Panc1 (cell line): ENCODE results near the gene COASY. TPM values are rescaled to one million over a fixed set of nuclear protein-coding genes. Genes with fewer than 3 reads are reported as not detected.

Source experiments
- ATAC-seq: fragments of 200-7000 bp; cut with Tn5 transposase; 2 replicates; pipeline ENCODE4 v1.9.1; 2020; ENCODE audit warnings: mild to moderate bottlenecking, moderate library complexity
- BruUV-seq: library from RNA; stranded (reverse); fragments of 400-500 nt; replicated peaks from 2 replicates; lab custom pipeline; 2021; lab: Mats Ljungman, UMichigan
- CTCF ChIA-PET: fragments of 300-600 bp; sonication (Branson Sonifier 250); formaldehyde crosslinking; loops from one replicate; lab custom pipeline; 2022; ENCODE audit warnings: antibody characterized with exemption; lab: Charles Lee
- POLR2A ChIA-PET: fragments of 300-600 bp; sonication (Branson Sonifier 250); formaldehyde crosslinking; loops from one replicate; lab custom pipeline; 2022; ENCODE audit warnings: antibody characterized with exemption; lab: Charles Lee
- DNase-seq: peaks from one replicate; pipeline ENCODE4 v3.0.0-alpha.2; 2010; ENCODE audit warnings: low read depth, low spot score
- H3K27ac ChIP-seq: 2 replicates; pipeline ENCODE4 v1.5.1; 2011; ENCODE audit warnings: mild to moderate bottlenecking, low read length, inconsistent platforms
- H3K27me3 ChIP-seq: fragments of 200-500 bp; sonication (Bioruptor generic); 2 replicates; pipeline ENCODE4 v1.6.0; 2014; ENCODE audit warnings: low read length, inconsistent platforms; ENCODE audit not compliant: control insufficient read depth, insufficient read depth
- H3K36me3 ChIP-seq: fragments of 200-500 bp; sonication (Bioruptor generic); 2 replicates; pipeline ENCODE4 v1.5.1; 2014; ENCODE audit warnings: inconsistent platforms, mild to moderate bottlenecking, low read length, moderate library complexity; ENCODE audit not compliant: control insufficient read depth, insufficient read depth
- H3K4me1 ChIP-seq: 2 replicates; pipeline ENCODE4 v1.5.1; 2011; ENCODE audit warnings: inconsistent platforms, mild to moderate bottlenecking, low read length, moderate library complexity; ENCODE audit not compliant: control insufficient read depth, insufficient read depth
- H3K4me3 ChIP-seq, 2 experiments: 2 replicates each; pipeline ENCODE4 v1.5.1; 2011 to 2012; ENCODE audit warnings: low read depth in 2 of 2, low read length in 2 of 2, mild to moderate bottlenecking in 2 of 2, inconsistent platforms in 1 of 2, moderate library complexity in 1 of 2
- H3K9me3 ChIP-seq: fragments of 200-500 bp; sonication (Bioruptor generic); 2 replicates; pipeline ENCODE4 v1.5.1; 2014; ENCODE audit warnings: low read depth, mild to moderate bottlenecking, inconsistent platforms, low read length, moderate library complexity; ENCODE audit not compliant: control insufficient read depth, insufficient read depth
- CTCF ChIP-seq: fragments of 450-650 bp; IDR thresholded peaks from 2 replicates; pipeline ENCODE4 v1.5.1; 2017; ENCODE audit warnings: mild to moderate bottlenecking
- POLR2AphosphoS5 ChIP-seq: IDR thresholded peaks from 2 replicates; pipeline ENCODE4 v1.6.1; 2012; ENCODE audit warnings: mild to moderate bottlenecking, low read depth, low read length, moderate library complexity
- REST ChIP-seq, 2 experiments: IDR thresholded peaks; 2 replicates each; pipeline ENCODE4 v1.6.1; 2011 to 2012; ENCODE audit warnings: low read depth in 2 of 2, control low read depth in 1 of 2, low read length in 1 of 2, mild to moderate bottlenecking in 1 of 2, moderate library complexity in 1 of 2; ENCODE audit not compliant: insufficient read depth in 1 of 2
- SIN3A ChIP-seq: IDR thresholded peaks from 2 replicates; pipeline ENCODE4 v1.6.1; 2012; ENCODE audit warnings: low read depth, mild to moderate bottlenecking, low read length, moderate library complexity, borderline replicate concordance; ENCODE audit not compliant: insufficient read depth
- TCF7L2 ChIP-seq: IDR thresholded peaks from 2 replicates; pipeline ENCODE4 v1.6.1; 2011; ENCODE audit warnings: mild to moderate bottlenecking, low read depth, low read length, inconsistent platforms
- in situ Hi-C: cut with HindIII; loops from 2 replicates; pipeline ENCODE4 v1.10.0; 2016; ENCODE audit warnings: low sequenced_read_pairs, low pct_unique_long_range_greater_than_20kb
- intact Hi-C: fragments of 100-400 bp; cut with micrococcal nuclease; formaldehyde crosslinking; loops from one replicate; pipeline ENCODE4 v1.10.0; 2022; ENCODE audit not compliant: unreplicated experiment
- total RNA-seq: library from RNA; stranded (reverse); gene quantifications from one replicate; pipeline ENCODE4 v1.2.1, GENCODE V29; 2021; ENCODE audit not compliant: unreplicated experiment

The COASY gene
- total RNA-seq, 1 experiment from 2014 or later, result 76.7 TPM

- ATAC-seq, result no peak
- DNase-seq, result no peak
- H3K4me3 ChIP-seq, result no peak overlapping the region
- no peak for TF ChIP-seq REST (IDR thresholded peaks at IDR 0.05; ENCODE audit: insufficient read depth in 1 of 2, low read depth in 2 of 2, low read length in 1 of 2)
- no peak for TF ChIP-seq POLR2AphosphoS5
- no TSS peak for BruUV-seq
- intact Hi-C loops (no loop called here), in situ Hi-C loops (no loop called here)
- ChIA-PET CTCF (no interaction called here), POLR2A (no interaction called here)
- peaks cover 28% of the 10 kb centered on the region for H3K4me1 ChIP-seq
- no peak overlapping the region for H3K27ac ChIP-seq
- H3K27me3 ChIP-seq, result no peaks in the 10 kb centered on the region
- H3K9me3 ChIP-seq, result no peaks in the 10 kb centered on the region
- H3K36me3 ChIP-seq, result no peaks in the 10 kb centered on the region
Measured at GRCh38 chr17:42514279-42514678, 47.7 kb upstream of the COASY start.

GRCh38 chr17:42514867-42515266 is 47.1 kb upstream of the COASY start:
- H3K4me3 ChIP-seq, result no peak overlapping the region
- CTCF ChIA-PET, result no interaction called here
- no peak for ATAC-seq
- no peaks in the 10 kb centered on the region for H3K36me3 ChIP-seq
- intact Hi-C loops, result no loop called here
- in situ Hi-C loops, result no loop called here
- H3K4me1 ChIP-seq, result peaks cover 34% of the 10 kb centered on the region
- POLR2A ChIA-PET, result no interaction called here
- no peak for DNase-seq
- no peak overlapping the region for H3K27ac ChIP-seq
- TF ChIP-seq POLR2AphosphoS5 (no peak), REST (IDR thresholded peaks at IDR 0.05; ENCODE audit: insufficient read depth in 1 of 2, low read depth in 2 of 2, low read length in 1 of 2) (no peak), TCF7L2 (no peak), SIN3A (no peak), CTCF (no peak)
- H3K9me3 ChIP-seq, result no peaks in the 10 kb centered on the region
- H3K27me3 ChIP-seq, result no peaks in the 10 kb centered on the region
- BruUV-seq, result no TSS peak
